NB4 (cell line): ENCODE results near the gene SFXN1.

Experiments used
- CTCF ChIP-seq: IDR thresholded peaks from one replicate; pipeline ENCODE4 v1.5.1; 2012; ENCODE audit warnings: low read depth, low read length
- MAX ChIP-seq: IDR thresholded peaks from 2 replicates; pipeline ENCODE4 v1.6.1; 2011; ENCODE audit warnings: low read depth, low read length
- MYC ChIP-seq: IDR thresholded peaks from 2 replicates; pipeline ENCODE4 v1.6.1; 2011; ENCODE audit warnings: low read depth, low read length
- POLR2A ChIP-seq: IDR thresholded peaks from 2 replicates; pipeline ENCODE4 v1.6.1; 2011; ENCODE audit warnings: mild to moderate bottlenecking; ENCODE audit not compliant: insufficient read length; ENCODE audit errors: extremely low read depth

GRCh38 chr5:175456105-175456742 is 22.1 kb upstream of the SFXN1 start:
- no peak for TF ChIP-seq CTCF
- TF ChIP-seq POLR2A: no peak
- TF ChIP-seq MYC: no peak
- TF ChIP-seq MAX: peak; percentile 58
